ENCODE data around the gene NACA2.

DNA sequence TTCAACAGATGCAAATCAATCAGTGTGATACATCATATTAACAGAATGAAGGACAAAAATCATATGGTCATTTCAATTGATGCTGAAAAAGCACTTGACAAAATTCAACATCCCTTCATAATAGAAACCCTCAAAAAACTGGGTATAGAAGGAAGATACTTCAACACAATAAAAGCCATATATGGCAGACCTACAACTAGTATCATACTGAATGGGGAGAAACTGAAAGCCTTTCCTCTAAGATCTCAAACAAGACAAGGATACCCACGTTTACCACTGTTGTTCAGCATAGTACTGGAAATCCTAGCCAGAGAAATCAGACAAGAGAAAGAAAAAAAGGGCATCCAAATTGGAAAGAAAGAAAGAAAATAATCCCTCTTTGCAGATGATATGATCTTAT is 47.1 kb upstream of the NACA2 start:
- no peak for TF ChIP-seq CTCF (IDR thresholded peaks at IDR 0.05)
- no peak for TF ChIP-seq POLR2A (IDR thresholded peaks at IDR 0.05)
